ENCODE measurements around the gene LMO7. TPM values are rescaled to one million over a fixed set of nuclear protein-coding genes. Genes with fewer than 3 reads are reported as not detected.

The LMO7 gene
- total and polyA plus RNA-seq, 8 donors: 123 to 669 (median 202) TPM

- Histone ChIP-seq H3K36me3 (peaks cover 0 to 35% of the 10 kb centered on the region in 2 donors), H3K4me1 (no peaks in the 10 kb centered on the region), H3K27me3 (no peaks in the 10 kb centered on the region), H3K27ac (no peak overlapping the region), H3K4me3 (no peak overlapping the region), H3K9me3 (no peaks in the 10 kb centered on the region)
- ATAC-seq: no peak
- intact Hi-C loops (cut with DNase I): no loop called here
- TF ChIP-seq CTCF (IDR thresholded peaks at IDR 0.05): no peak
- DNase-seq: no peak
Observed at GRCh38 chr13:75841905-75842304, 205.8 kb downstream of the LMO7 start.

GRCh38 chr13:75843074-75843473, 206.9 kb downstream of the LMO7 start:
- ATAC-seq: no peak
- H3K27ac ChIP-seq: no peak overlapping the region
- peaks cover 0 to 35% of the 10 kb centered on the region in 2 donors for H3K36me3 ChIP-seq
- intact Hi-C loops (cut with DNase I): no loop called here
- no peak for DNase-seq
- H3K4me3 ChIP-seq: no peak overlapping the region
- H3K4me1 ChIP-seq: no peaks in the 10 kb centered on the region
- no peak for TF ChIP-seq CTCF (IDR thresholded peaks at IDR 0.05)
- H3K27me3 ChIP-seq: no peaks in the 10 kb centered on the region
- no peaks in the 10 kb centered on the region for H3K9me3 ChIP-seq

DNA sequence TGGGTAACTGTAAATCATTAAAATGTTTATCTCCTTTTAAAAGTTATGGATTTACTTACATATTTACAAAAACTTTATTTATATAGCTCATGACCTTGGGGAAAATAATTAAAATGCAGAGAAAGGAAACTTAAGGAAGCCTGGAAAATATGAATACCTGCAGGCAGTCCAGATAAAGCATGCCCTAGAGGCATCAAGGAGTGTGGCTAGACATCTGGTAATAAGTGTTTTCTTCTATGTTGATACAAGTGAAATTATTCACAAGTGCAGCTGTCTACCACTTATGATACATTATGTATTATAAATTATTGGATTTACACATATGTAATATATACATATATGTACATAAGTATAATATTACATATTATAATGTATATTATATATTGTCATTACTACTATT, 207.9 kb downstream of the LMO7 start:
- DNase-seq (no peak), ATAC-seq (no peak)
- H3K36me3 ChIP-seq: peaks cover 0 to 41% of the 10 kb centered on the region in 2 donors
- H3K4me3 ChIP-seq: no peak overlapping the region
- no peak overlapping the region for H3K27ac ChIP-seq
- no peaks in the 10 kb centered on the region for H3K27me3 ChIP-seq
- no peaks in the 10 kb centered on the region for H3K9me3 ChIP-seq
- intact Hi-C loops (cut with DNase I): no loop called here
- no peaks in the 10 kb centered on the region for H3K4me1 ChIP-seq
- TF ChIP-seq CTCF (IDR thresholded peaks at IDR 0.05): no peak

GRCh38 chr13:75847588-75847987, 211.5 kb downstream of the LMO7 start:
- H3K4me1 ChIP-seq: no peaks in the 10 kb centered on the region
- H3K27ac ChIP-seq: no peak overlapping the region
- no peak for DNase-seq
- intact Hi-C loops (cut with DNase I): no loop called here
- H3K36me3 ChIP-seq: peaks cover 0 to 34% of the 10 kb centered on the region in 2 donors
- H3K27me3 ChIP-seq: no peaks in the 10 kb centered on the region
- TF ChIP-seq CTCF (IDR thresholded peaks at IDR 0.05): no peak
- no peak for ATAC-seq
- H3K4me3 ChIP-seq: no peak overlapping the region
- no peaks in the 10 kb centered on the region for H3K9me3 ChIP-seq

GRCh38 chr13:75850916-75851315, 214.8 kb downstream of the LMO7 start:
- no peaks in the 10 kb centered on the region for H3K4me1 ChIP-seq
- ATAC-seq (peak; percentile 15), DNase-seq (no peak)
- no peak overlapping the region for H3K4me3 ChIP-seq
- H3K27ac ChIP-seq: no peak overlapping the region
- TF ChIP-seq CTCF (IDR thresholded peaks at IDR 0.05): no peak
- no peaks in the 10 kb centered on the region for H3K9me3 ChIP-seq
- intact Hi-C loops (cut with DNase I): no loop called here
- peaks cover 0 to 47% of the 10 kb centered on the region in 2 donors for H3K36me3 ChIP-seq
- H3K27me3 ChIP-seq: no peaks in the 10 kb centered on the region
